ENCODE results near the gene APLP1. TPM values are rescaled to one million over a fixed set of nuclear protein-coding genes. Genes with fewer than 3 reads are reported as not detected.

The APLP1 gene
- total RNA-seq, 1 experiment from 2014 or later, result 36.9 TPM

GRCh38 chr19:35919306-35919705 lies 50.9 kb downstream of the APLP1 start:
- H2BK120ac ChIP-seq (ENCODE audit: low read depth, low read length, poor library complexity, severe bottlenecking), result no peak overlapping the region
- no peak overlapping the region for H3K14ac ChIP-seq (ENCODE audit: insufficient read depth, low read length)
- no peak overlapping the region for H4K91ac ChIP-seq (ENCODE audit: insufficient read length, low read depth, low read length)
- Mint-ChIP-seq H3K4me3 (no peak overlapping the region), H3K4me1 (peaks cover 3 to 6% of the 10 kb centered on the region in 2 experiments), H3K27me3 (ENCODE audit: low read depth) (peaks cover 18% of the 10 kb centered on the region), H3K9me3 (no peaks in the 10 kb centered on the region), H3K27ac (no peak overlapping the region), H3K36me3 (ENCODE audit: insufficient read depth in 1 of 3, low read depth in 3 of 3) (no peaks in the 10 kb centered on the region)
- no peak overlapping the region for H3T11ph ChIP-seq (ENCODE audit: low read length)
- no CpG with 5 or more reads among the region's 11 CpGs for WGBS (ENCODE audit: extremely low coverage, insufficient read length, low lambda C conversion rate)
- H2BK5ac ChIP-seq (ENCODE audit: insufficient read length, low read length), result no peak overlapping the region
- DNase-seq, result no peak
- TF ChIP-seq, protein P1, sequence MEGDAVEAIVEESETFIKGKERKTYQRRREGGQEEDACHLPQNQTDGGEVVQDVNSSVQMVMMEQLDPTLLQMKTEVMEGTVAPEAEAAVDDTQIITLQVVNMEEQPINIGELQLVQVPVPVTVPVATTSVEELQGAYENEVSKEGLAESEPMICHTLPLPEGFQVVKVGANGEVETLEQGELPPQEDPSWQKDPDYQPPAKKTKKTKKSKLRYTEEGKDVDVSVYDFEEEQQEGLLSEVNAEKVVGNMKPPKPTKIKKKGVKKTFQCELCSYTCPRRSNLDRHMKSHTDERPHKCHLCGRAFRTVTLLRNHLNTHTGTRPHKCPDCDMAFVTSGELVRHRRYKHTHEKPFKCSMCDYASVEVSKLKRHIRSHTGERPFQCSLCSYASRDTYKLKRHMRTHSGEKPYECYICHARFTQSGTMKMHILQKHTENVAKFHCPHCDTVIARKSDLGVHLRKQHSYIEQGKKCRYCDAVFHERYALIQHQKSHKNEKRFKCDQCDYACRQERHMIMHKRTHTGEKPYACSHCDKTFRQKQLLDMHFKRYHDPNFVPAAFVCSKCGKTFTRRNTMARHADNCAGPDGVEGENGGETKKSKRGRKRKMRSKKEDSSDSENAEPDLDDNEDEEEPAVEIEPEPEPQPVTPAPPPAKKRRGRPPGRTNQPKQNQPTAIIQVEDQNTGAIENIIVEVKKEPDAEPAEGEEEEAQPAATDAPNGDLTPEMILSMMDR (conservative IDR thresholded peaks at IDR 0.05), result no peak
- H3K9me3 ChIP-seq (ENCODE audit: control insufficient read depth, low read depth, low read length), result no peaks in the 10 kb centered on the region
- no peak overlapping the region for H3K4me2 ChIP-seq (ENCODE audit: insufficient read depth, insufficient read length, low read length)
- no peak overlapping the region for H3K18ac ChIP-seq (ENCODE audit: insufficient read length, low read depth, low read length)
- no peaks in the 10 kb centered on the region for H3K4me1 ChIP-seq (ENCODE audit: insufficient read depth, low read length)
- no peak overlapping the region for H3K4ac ChIP-seq (ENCODE audit: low read depth, low read length)
- H4K8ac ChIP-seq (replicated peaks; ENCODE audit: insufficient read length, low read depth, low read length), result no peak overlapping the region
- no peaks in the 10 kb centered on the region for H3K79me2 ChIP-seq (ENCODE audit: insufficient read depth, low read length)
- H3K27ac ChIP-seq (ENCODE audit: insufficient read length, low read depth, low read length), result no peak overlapping the region
- H3K23me2 ChIP-seq (ENCODE audit: insufficient read length, low read depth, low read length, poor library complexity, severe bottlenecking), result no peaks in the 10 kb centered on the region
- H4K5ac ChIP-seq (ENCODE audit: insufficient read length, low read depth, low read length), result no peak overlapping the region
- no peak overlapping the region for H2AFZ ChIP-seq (ENCODE audit: low read length)
- H3K23ac ChIP-seq (ENCODE audit: insufficient read length, low read depth, low read length), result no peak overlapping the region
- H2AK5ac ChIP-seq (ENCODE audit: insufficient read length, low read length), result no peak overlapping the region
- H3K79me1 ChIP-seq (ENCODE audit: insufficient read depth, low read depth, low read length, poor library complexity, severe bottlenecking), result no peaks in the 10 kb centered on the region
- H3K9ac ChIP-seq (ENCODE audit: extremely low read depth, insufficient read length, low read length), result no peak overlapping the region
- no peak overlapping the region for H2BK12ac ChIP-seq (ENCODE audit: insufficient read length, low read depth, low read length)
- no peak overlapping the region for H2BK20ac ChIP-seq (ENCODE audit: low read depth, low read length, poor library complexity, severe bottlenecking)
- H2BK15ac ChIP-seq (ENCODE audit: low read depth, low read length), result no peak overlapping the region
- H3K27me3 ChIP-seq (ENCODE audit: insufficient read depth, low read length), result no peaks in the 10 kb centered on the region
- no peak overlapping the region for H3K56ac ChIP-seq (ENCODE audit: insufficient read length, low read depth, low read length)
- H4K20me1 ChIP-seq (ENCODE audit: control insufficient read depth, insufficient read depth, insufficient read length), result no peaks in the 10 kb centered on the region
